HG03432 (cell line): ENCODE results near the gene RPSA.
"Not testable (repeated sequence)": the region's sequence is repeated elsewhere in the genome, so short reads cannot be mapped to it uniquely, and the experiment has no call there.

ENCODE experiments used
- ATAC-seq: cut with Tn5 transposase; IDR thresholded peaks from one replicate; pipeline ENCODE4 v1.9.1; 2021; ENCODE audit warnings: mild to moderate bottlenecking, moderate library complexity; ENCODE audit not compliant: unreplicated experiment

The RPSA gene

GRCh38 chr3:39453134-39453533 is 46.6 kb downstream of the RPSA start:
- peak; percentile 53 for ATAC-seq

- ATAC-seq, result not testable (repeated sequence)
Observed at GRCh38 chr3:39453872-39454271, 47.4 kb downstream of the RPSA start.

- ATAC-seq, result no peak
Observed at GRCh38 chr3:39454591-39455217, 48.2 kb downstream of the RPSA start.

GRCh38 chr3:39456159-39456558 is 49.6 kb downstream of the RPSA start:
- ATAC-seq, result no peak

GRCh38 chr3:39457361-39457760 is 50.8 kb downstream of the RPSA start:
- no peak for ATAC-seq

- ATAC-seq, result not testable (repeated sequence)
Observed at GRCh38 chr3:39458579-39458978, 52.1 kb downstream of the RPSA start.

GRCh38 chr3:39460677-39461076 is 54.2 kb downstream of the RPSA start:
- no peak for ATAC-seq
